ACC112 (cell line): Measurements from ENCODE around the gene LRFN5.

Experiments used
- H2AFZ ChIP-seq: fragments of 200-600 bp; sonication (generic); one replicate; pipeline ENCODE4 v1.6.0; 2017; ENCODE audit warnings: antibody characterized with exemption, low read length; ENCODE audit not compliant: unreplicated experiment
- H3K27ac ChIP-seq: fragments of 200-600 bp; sonication (generic); 2 replicates; pipeline ENCODE4 v1.5.1; 2014; ENCODE audit warnings: low read depth, mild to moderate bottlenecking, antibody characterized with exemption, low read length, moderate library complexity
- H3K27me3 ChIP-seq: fragments of 200-600 bp; sonication (generic); 2 replicates; pipeline ENCODE4 v1.6.1; 2014; ENCODE audit warnings: mild to moderate bottlenecking, antibody characterized with exemption, low read length, moderate library complexity, mixed read lengths; ENCODE audit not compliant: insufficient read depth
- H3K36me3 ChIP-seq: fragments of 200-600 bp; sonication (generic); 2 replicates; pipeline ENCODE4 v1.6.1; 2016; ENCODE audit warnings: mild to moderate bottlenecking, antibody characterized with exemption, low read length, moderate library complexity, mixed read lengths; ENCODE audit not compliant: insufficient read depth
- H3K4me1 ChIP-seq: fragments of 200-600 bp; sonication (generic); one replicate; pipeline ENCODE4 v1.6.1; 2016; ENCODE audit warnings: low read length, mixed read lengths; ENCODE audit not compliant: insufficient read depth, unreplicated experiment, control insufficient read depth
- H3K4me3 ChIP-seq: fragments of 200-600 bp; sonication (generic); 2 replicates; pipeline ENCODE4 v1.5.1; 2014; ENCODE audit warnings: mild to moderate bottlenecking, low read depth, low read length
- H3K79me2 ChIP-seq: fragments of 200-600 bp; sonication (generic); one replicate; pipeline ENCODE4 v1.6.0; 2016; ENCODE audit warnings: low read length; ENCODE audit not compliant: control insufficient read depth, unreplicated experiment, insufficient read depth

LRFN5 gene

DNA sequence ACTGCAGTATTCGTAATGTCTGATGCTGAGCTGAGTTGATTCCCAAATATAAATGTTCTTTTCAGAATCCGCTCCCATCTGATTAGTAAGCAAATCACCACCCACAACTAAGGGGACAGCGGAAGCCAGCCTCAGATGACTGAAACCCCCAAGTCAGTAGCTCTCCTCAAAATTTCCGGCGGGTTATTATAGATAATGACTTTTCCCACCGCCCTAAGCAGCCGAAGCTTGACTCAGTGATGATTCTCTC lies 469 bp upstream of the LRFN5 start:
- no peaks in the 10 kb centered on the region for H3K79me2 ChIP-seq
- no peak overlapping the region for H2AFZ ChIP-seq
- H3K27me3 ChIP-seq: peaks cover 88% of the 10 kb centered on the region
- no peak overlapping the region for H3K27ac ChIP-seq
- no peaks in the 10 kb centered on the region for H3K4me1 ChIP-seq
- H3K36me3 ChIP-seq: no peaks in the 10 kb centered on the region
- H3K4me3 ChIP-seq: peak overlapping the region; percentile 70

DNA sequence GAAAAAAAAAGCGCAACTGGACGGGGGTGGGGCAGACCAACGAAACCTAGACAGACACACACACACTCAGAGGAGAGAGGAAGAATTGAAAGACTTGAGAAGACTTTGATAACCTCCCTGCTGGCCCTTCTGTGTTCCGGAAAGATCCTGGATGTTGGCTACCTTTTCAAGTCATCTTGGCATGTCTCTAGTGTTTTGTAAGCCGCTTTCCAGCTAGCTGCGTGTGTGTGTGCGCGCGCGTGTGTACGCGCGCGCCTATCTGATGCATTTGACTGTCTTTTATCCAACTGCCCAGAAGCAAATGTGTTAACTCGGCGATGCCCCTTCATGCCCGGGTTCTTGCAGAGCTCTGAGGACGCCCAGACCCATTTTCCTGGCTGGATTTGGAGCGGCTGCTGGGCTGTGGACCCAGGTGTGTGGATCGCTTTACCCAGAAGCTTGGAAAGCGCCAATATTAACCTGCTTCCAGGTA lies 664 bp downstream of the LRFN5 start:
- H3K27ac ChIP-seq: no peak overlapping the region
- no peaks in the 10 kb centered on the region for H3K4me1 ChIP-seq
- H3K79me2 ChIP-seq: no peaks in the 10 kb centered on the region
- H2AFZ ChIP-seq: no peak overlapping the region
- peak overlapping the region; percentile 70 for H3K4me3 ChIP-seq
- H3K36me3 ChIP-seq: no peaks in the 10 kb centered on the region
- H3K27me3 ChIP-seq: peaks cover 96% of the 10 kb centered on the region

- Histone ChIP-seq H3K27me3 (peaks cover 90% of the 10 kb centered on the region), H3K4me3 (peak overlapping the region; percentile 70), H3K36me3 (no peaks in the 10 kb centered on the region), H3K4me1 (no peaks in the 10 kb centered on the region), H2AFZ (no peak overlapping the region), H3K27ac (no peak overlapping the region), H3K79me2 (no peaks in the 10 kb centered on the region)
Observed at GRCh38 chr14:41607966-41608663, 1.4 kb downstream of the LRFN5 start.

GRCh38 chr14:41608681-41609390 lies 2.2 kb downstream of the LRFN5 start:
- Histone ChIP-seq H3K4me1 (no peaks in the 10 kb centered on the region), H3K79me2 (no peaks in the 10 kb centered on the region), H3K36me3 (no peaks in the 10 kb centered on the region), H3K27me3 (peaks cover 83% of the 10 kb centered on the region), H3K27ac (no peak overlapping the region), H2AFZ (no peak overlapping the region), H3K4me3 (no peak overlapping the region)

DNA sequence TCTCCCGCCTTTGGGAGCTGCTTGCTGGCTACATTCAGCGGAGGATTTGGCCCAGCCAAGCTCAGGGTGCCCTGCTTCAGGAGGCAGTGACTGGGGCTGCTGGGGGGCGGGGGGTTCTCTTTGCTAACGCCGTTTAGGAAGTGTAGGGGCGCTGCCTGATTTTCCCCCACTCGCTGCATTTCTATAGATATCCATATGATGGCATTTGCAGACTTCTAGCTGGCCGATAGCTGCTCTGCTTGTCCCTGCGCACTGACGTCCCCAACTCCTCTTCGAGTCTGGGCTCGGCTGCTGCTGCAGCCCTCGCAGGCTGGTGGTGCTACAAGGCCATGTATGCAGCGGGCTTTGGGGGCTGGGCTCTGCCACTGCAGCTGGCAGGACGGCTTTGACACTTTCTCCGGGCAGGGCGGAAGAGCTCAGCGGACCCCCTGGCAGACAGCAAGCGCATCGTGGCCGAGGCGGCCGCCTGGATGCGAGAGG lies 3.1 kb downstream of the LRFN5 start:
- Histone ChIP-seq H3K27ac (no peak overlapping the region), H3K4me3 (no peak overlapping the region), H3K4me1 (no peaks in the 10 kb centered on the region), H3K79me2 (no peaks in the 10 kb centered on the region), H2AFZ (no peak overlapping the region), H3K27me3 (peaks cover 74% of the 10 kb centered on the region), H3K36me3 (no peaks in the 10 kb centered on the region)

DNA sequence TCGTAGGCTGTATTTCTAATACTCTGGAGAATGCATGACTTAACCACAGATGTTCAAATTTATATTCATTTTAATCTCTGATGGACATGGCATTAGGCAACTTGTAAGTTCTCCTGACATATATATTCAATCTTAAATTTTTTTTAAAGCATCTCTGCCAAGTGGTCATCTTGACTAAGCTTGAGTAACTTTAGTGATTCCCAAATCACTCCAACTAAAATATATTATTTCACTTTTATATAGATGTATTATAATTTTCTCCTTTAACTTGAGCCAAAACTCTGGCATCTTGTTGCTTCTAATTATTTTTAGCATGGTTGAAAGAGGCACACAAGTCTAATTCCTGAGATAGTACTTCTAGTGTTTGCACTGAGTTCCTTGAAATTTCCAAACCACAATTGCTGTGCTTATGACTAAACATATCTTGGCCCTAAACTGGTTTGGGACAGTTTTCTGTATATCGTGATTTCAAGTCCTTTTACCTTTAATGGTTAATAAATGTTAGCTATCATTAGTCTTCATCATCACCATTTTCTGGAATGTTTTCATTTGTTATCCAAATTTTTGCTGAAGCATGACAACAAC lies 8.4 kb downstream of the LRFN5 start:
- H3K27ac ChIP-seq: no peak overlapping the region
- H3K36me3 ChIP-seq: no peaks in the 10 kb centered on the region
- no peaks in the 10 kb centered on the region for H3K79me2 ChIP-seq
- H3K4me3 ChIP-seq: no peak overlapping the region
- H3K27me3 ChIP-seq: peaks cover 20% of the 10 kb centered on the region
- H3K4me1 ChIP-seq: no peaks in the 10 kb centered on the region
- no peak overlapping the region for H2AFZ ChIP-seq

- H3K79me2 ChIP-seq: no peaks in the 10 kb centered on the region
- no peaks in the 10 kb centered on the region for H3K4me1 ChIP-seq
- H2AFZ ChIP-seq: no peak overlapping the region
- H3K27me3 ChIP-seq: no peaks in the 10 kb centered on the region
- H3K36me3 ChIP-seq: no peaks in the 10 kb centered on the region
- H3K27ac ChIP-seq: no peak overlapping the region
- no peak overlapping the region for H3K4me3 ChIP-seq
Observed at GRCh38 chr14:41623736-41624135, 17.1 kb downstream of the LRFN5 start.

- Histone ChIP-seq H2AFZ (no peak overlapping the region), H3K4me1 (no peaks in the 10 kb centered on the region), H3K36me3 (no peaks in the 10 kb centered on the region), H3K4me3 (no peak overlapping the region), H3K79me2 (no peaks in the 10 kb centered on the region), H3K27me3 (no peaks in the 10 kb centered on the region), H3K27ac (no peak overlapping the region)
Observed at GRCh38 chr14:41629876-41630275, 23.2 kb downstream of the LRFN5 start.

DNA sequence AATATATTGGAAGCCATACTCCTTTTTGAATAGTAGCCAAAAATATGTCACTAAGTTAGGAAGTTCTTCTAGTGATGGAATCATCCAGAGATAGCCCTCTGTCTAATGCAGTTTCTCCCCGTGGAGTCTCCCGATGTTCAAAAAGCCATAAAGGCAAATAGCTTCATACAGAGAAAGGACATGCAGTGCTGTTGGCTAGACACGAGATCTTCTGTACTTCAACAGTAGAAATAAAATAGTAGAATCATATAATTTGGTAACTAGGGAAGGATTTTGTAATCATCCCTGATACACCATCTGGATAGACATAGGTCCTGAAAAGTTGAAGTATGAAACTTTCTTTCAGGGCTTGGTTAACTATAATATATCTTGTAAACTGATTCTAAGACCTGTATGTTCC lies 27.6 kb downstream of the LRFN5 start:
- Histone ChIP-seq H3K4me1 (no peaks in the 10 kb centered on the region), H3K36me3 (no peaks in the 10 kb centered on the region), H3K27ac (no peak overlapping the region), H3K4me3 (no peak overlapping the region), H2AFZ (no peak overlapping the region), H3K27me3 (no peaks in the 10 kb centered on the region), H3K79me2 (no peaks in the 10 kb centered on the region)

- H3K36me3 ChIP-seq: no peaks in the 10 kb centered on the region
- H2AFZ ChIP-seq: no peak overlapping the region
- H3K27ac ChIP-seq: no peak overlapping the region
- H3K27me3 ChIP-seq: no peaks in the 10 kb centered on the region
- H3K4me1 ChIP-seq: no peaks in the 10 kb centered on the region
- no peak overlapping the region for H3K4me3 ChIP-seq
- H3K79me2 ChIP-seq: no peaks in the 10 kb centered on the region
Observed at GRCh38 chr14:41636492-41637392, 30.1 kb downstream of the LRFN5 start.
